H9 (cell line): ENCODE results near the gene SLC26A6. TPM values are rescaled to one million over a fixed set of nuclear protein-coding genes. Genes with fewer than 3 reads are reported as not detected.

Experiments used
- DNase-seq: peaks from one replicate; pipeline ENCODE4 v3.0.0-alpha.2; 2017
- H2AFZ ChIP-seq: one replicate; pipeline ENCODE4 v1.6.1; 2013; ENCODE audit warnings: mild to moderate bottlenecking, low read length, control low read depth, moderate library complexity
- H2AK5ac ChIP-seq: 2 replicates; pipeline ENCODE4 v1.6.1; 2013; ENCODE audit warnings: low read length, control low read depth, mixed read lengths; ENCODE audit not compliant: insufficient read length
- H2BK120ac ChIP-seq: one replicate; pipeline ENCODE4 v1.6.1; 2013; ENCODE audit warnings: low read depth, mild to moderate bottlenecking, low read length, control low read depth, inconsistent platforms; ENCODE audit not compliant: poor library complexity, severe bottlenecking
- H2BK12ac ChIP-seq: 2 replicates; pipeline ENCODE4 v1.6.1; 2013; ENCODE audit warnings: low read length, control low read depth, mixed read lengths, low read depth; ENCODE audit not compliant: insufficient read length
- H2BK15ac ChIP-seq: 2 replicates; pipeline ENCODE4 v1.6.1; 2013; ENCODE audit warnings: low read depth, low read length, control low read depth
- H2BK20ac ChIP-seq: one replicate; pipeline ENCODE4 v1.6.1; 2013; ENCODE audit warnings: low read depth, mild to moderate bottlenecking, low read length, control low read depth, inconsistent platforms; ENCODE audit not compliant: poor library complexity, severe bottlenecking
- H2BK5ac ChIP-seq: 2 replicates; pipeline ENCODE4 v1.6.1; 2013; ENCODE audit warnings: low read length, control low read depth, mixed read lengths; ENCODE audit not compliant: insufficient read length
- H3K14ac ChIP-seq: 2 replicates; pipeline ENCODE4 v1.6.1; 2013; ENCODE audit warnings: low read length, control low read depth; ENCODE audit not compliant: insufficient read depth
- H3K18ac ChIP-seq: 2 replicates; pipeline ENCODE4 v1.6.1; 2013; ENCODE audit warnings: low read depth, mild to moderate bottlenecking, mixed read lengths, low read length, control low read depth; ENCODE audit not compliant: insufficient read length
- H3K23ac ChIP-seq: 2 replicates; pipeline ENCODE4 v1.6.1; 2013; ENCODE audit warnings: low read length, control low read depth, mixed read lengths, low read depth; ENCODE audit not compliant: insufficient read length
- H3K23me2 ChIP-seq: 2 replicates; pipeline ENCODE4 v1.6.1; 2013; ENCODE audit warnings: low read depth, mild to moderate bottlenecking, mixed read lengths, low read length, control low read depth; ENCODE audit not compliant: insufficient read length, poor library complexity, severe bottlenecking
- H3K27ac ChIP-seq: 2 replicates; pipeline ENCODE4 v1.5.1; 2013; ENCODE audit warnings: low read length, control low read depth, mixed read lengths, low read depth; ENCODE audit not compliant: insufficient read length
- H3K27me3 ChIP-seq: 2 replicates; pipeline ENCODE4 v1.6.1; 2013; ENCODE audit warnings: low read length, control low read depth, inconsistent platforms; ENCODE audit not compliant: insufficient read depth
- H3K4ac ChIP-seq: 2 replicates; pipeline ENCODE4 v1.6.1; 2013; ENCODE audit warnings: low read depth, mild to moderate bottlenecking, control low read depth, inconsistent platforms, low read length, moderate library complexity
- H3K4me1 ChIP-seq: 2 replicates; pipeline ENCODE4 v1.6.1; 2013; ENCODE audit warnings: low read length, control low read depth, inconsistent platforms; ENCODE audit not compliant: insufficient read depth
- H3K4me2 ChIP-seq: 2 replicates; pipeline ENCODE4 v1.6.1; 2013; ENCODE audit warnings: low read length, control low read depth, mixed read lengths; ENCODE audit not compliant: insufficient read length, insufficient read depth
- H3K56ac ChIP-seq: 2 replicates; pipeline ENCODE4 v1.6.1; 2013; ENCODE audit warnings: low read depth, mild to moderate bottlenecking, mixed read lengths, low read length, control low read depth; ENCODE audit not compliant: insufficient read length
- H3K79me1 ChIP-seq: 2 replicates; pipeline ENCODE4 v1.6.1; 2013; ENCODE audit warnings: low read depth, mild to moderate bottlenecking, moderate library complexity, low read length, control low read depth, inconsistent platforms; ENCODE audit not compliant: insufficient read depth, poor library complexity, severe bottlenecking
- H3K79me2 ChIP-seq: 2 replicates; pipeline ENCODE4 v1.6.1; 2013; ENCODE audit warnings: low read length, control low read depth, inconsistent platforms; ENCODE audit not compliant: insufficient read depth
- H3K9ac ChIP-seq: 2 replicates; pipeline ENCODE4 v1.6.1; 2013; ENCODE audit warnings: low read length, control low read depth, mixed read lengths; ENCODE audit not compliant: insufficient read length; ENCODE audit errors: extremely low read depth
- H3K9me3 ChIP-seq: one replicate; pipeline ENCODE4 v1.6.1; 2013; ENCODE audit warnings: low read depth, low read length, inconsistent platforms; ENCODE audit not compliant: control insufficient read depth
- H3T11ph ChIP-seq: one replicate; pipeline ENCODE4 v1.6.1; 2013; ENCODE audit warnings: mild to moderate bottlenecking, low read length, control low read depth, inconsistent platforms
- H4K20me1 ChIP-seq: one replicate; pipeline ENCODE4 v1.6.1; 2013; ENCODE audit not compliant: control insufficient read depth, insufficient read length, insufficient read depth
- H4K5ac ChIP-seq: 2 replicates; pipeline ENCODE4 v1.6.1; 2013; ENCODE audit warnings: low read depth, mild to moderate bottlenecking, mixed read lengths, low read length, control low read depth; ENCODE audit not compliant: insufficient read length
- H4K8ac ChIP-seq: replicated peaks from 2 replicates; pipeline ENCODE4 v1.6.1; 2013; ENCODE audit warnings: low read length, control low read depth, mixed read lengths, low read depth; ENCODE audit not compliant: insufficient read length
- H4K91ac ChIP-seq: 2 replicates; pipeline ENCODE4 v1.6.1; 2013; ENCODE audit warnings: low read depth, mild to moderate bottlenecking, moderate library complexity, mixed read lengths, low read length, control low read depth; ENCODE audit not compliant: insufficient read length
- H3K27ac Mint-ChIP-seq, 3 experiments: 2 replicates in 2 of 3; 3 replicates in 1 of 3; pipeline ENCODE4 v1.8.0; 2020 to 2021; ENCODE audit warnings: mixed read lengths in 3 of 3, mild to moderate bottlenecking in 1 of 3, moderate library complexity in 1 of 3
- H3K27me3 Mint-ChIP-seq: 2 replicates; pipeline ENCODE4 v1.8.0; 2021; ENCODE audit warnings: low read depth, mild to moderate bottlenecking, moderate library complexity, mixed read lengths
- H3K36me3 Mint-ChIP-seq, 3 experiments: 2 replicates in 2 of 3; 3 replicates in 1 of 3; pipeline ENCODE4 v1.8.0; 2020 to 2021; ENCODE audit warnings: low read depth in 3 of 3, mixed read lengths in 3 of 3; ENCODE audit not compliant: insufficient read depth in 1 of 3
- H3K4me1 Mint-ChIP-seq, 2 experiments: 2 replicates each; pipeline ENCODE4 v1.8.0; 2020; ENCODE audit warnings: mixed read lengths in 2 of 2
- H3K4me3 Mint-ChIP-seq, 2 experiments: 2 replicates in 1 of 2; 3 replicates in 1 of 2; pipeline ENCODE4 v1.8.0; 2020 to 2021; ENCODE audit warnings: mild to moderate bottlenecking in 2 of 2, mixed read lengths in 2 of 2, moderate library complexity in 1 of 2
- H3K9me3 Mint-ChIP-seq, 2 experiments: 2 replicates in 1 of 2; 3 replicates in 1 of 2; pipeline ENCODE4 v1.8.0; 2020; ENCODE audit warnings: mild to moderate bottlenecking in 2 of 2, mixed read lengths in 2 of 2, moderate library complexity in 1 of 2
- CTCF ChIP-seq: fragments of 200-600 bp; sonication (generic); conservative IDR thresholded peaks from 3 replicates; pipeline ENCODE4 v1.8.0; 2021; ENCODE audit warnings: antibody characterized with exemption, mild to moderate bottlenecking
- WGBS: extraction: QIAGEN DNeasy Blood & Tissue Kit; methylation state at CpG from one replicate; pipeline ENCODE4 v1.1.7; 2013; ENCODE audit warnings: missing lambda C conversion rate, low lambda C conversion rate, mixed read lengths; ENCODE audit not compliant: insufficient read length; ENCODE audit errors: extremely low coverage; 5-methylcytosine and 5-hydroxymethylcytosine counted together
- total RNA-seq: library from RNA; stranded (reverse); gene quantifications from 2 replicates; pipeline ENCODE4 v1.2.1, GENCODE V29; 2021

SLC26A6 gene
- total RNA-seq, 1 experiment from 2014 or later, result 61.3 TPM

- Histone ChIP-seq H3K4ac (no peak overlapping the region), H2BK5ac (no peak overlapping the region), H3K14ac (no peak overlapping the region), H2BK20ac (no peak overlapping the region), H4K20me1 (no peaks in the 10 kb centered on the region), H4K91ac (no peak overlapping the region), H3T11ph (no peak overlapping the region), H2BK120ac (no peak overlapping the region), H3K23ac (no peak overlapping the region), H2AK5ac (no peak overlapping the region), H3K4me1 (no peaks in the 10 kb centered on the region), H2AFZ (no peak overlapping the region), H3K18ac (no peak overlapping the region), H4K5ac (no peak overlapping the region), H3K27ac (no peak overlapping the region), H3K56ac (no peak overlapping the region), H3K9ac (no peak overlapping the region), H3K23me2 (no peaks in the 10 kb centered on the region), H3K27me3 (no peaks in the 10 kb centered on the region), H3K4me2 (no peak overlapping the region), H2BK15ac (no peak overlapping the region), H2BK12ac (no peak overlapping the region), H3K79me2 (no peaks in the 10 kb centered on the region), H3K9me3 (no peaks in the 10 kb centered on the region), H4K8ac (no peak overlapping the region), H3K79me1 (no peaks in the 10 kb centered on the region)
- no peak overlapping the region for H3K27ac Mint-ChIP-seq
- no peaks in the 10 kb centered on the region for H3K27me3 Mint-ChIP-seq
- DNase-seq, result no peak
- H3K9me3 Mint-ChIP-seq, result no peaks in the 10 kb centered on the region
- no peak for TF ChIP-seq CTCF
- H3K36me3 Mint-ChIP-seq, result peaks cover 61 to 93% (median 69%) of the 10 kb centered on the region in 3 experiments
- peaks cover 4 to 11% of the 10 kb centered on the region in 2 experiments for H3K4me1 Mint-ChIP-seq
- WGBS, result no CpG with 5 or more reads among the region's 19 CpGs
- no peak overlapping the region for H3K4me3 Mint-ChIP-seq
These were observed 34.3 kb downstream of the SLC26A6 start for GRCh38 chr3:48600711-48601621.
